K562 (cell line): ENCODE data around the gene RHEX. TPM values are rescaled to one million over a fixed set of nuclear protein-coding genes. Genes with fewer than 3 reads are reported as not detected.

ENCODE experiments used
- ATAC-seq: fragments of 200-7000 bp; cut with Tn5 transposase; 3 replicates; pipeline ENCODE4 v1.9.1; 2020; ENCODE audit warnings: moderate library complexity
- BruUV-seq: library from RNA; stranded (reverse); fragments of 400-500 nt; replicated peaks from 2 replicates; lab custom pipeline; 2021; lab: Mats Ljungman, UMichigan
- CTCF ChIA-PET: fragments of 300-600 bp; formaldehyde crosslinking; extraction: SDS; loops from one replicate; lab custom pipeline; 2021; ENCODE audit warnings: low intra/inter-chr PET ratio; lab: Yijun Ruan, JAX
- POLR2A ChIA-PET: fragments of 300-600, 350-650 bp; sonication (Branson Sonifier 250); formaldehyde crosslinking; extraction: SDS; loops from one replicate; lab custom pipeline; 2021; ENCODE audit warnings: antibody characterized with exemption, inconsistent platforms; lab: Yijun Ruan, JAX
- DNase-seq, 4 experiments: peaks; one replicate each; pipeline versions ENCODE4 v3.0.0 to v3.0.0-alpha.2; 2011 to 2018; ENCODE audit warnings: low spot score in 3 of 4, mixed read lengths in 3 of 4; ENCODE audit errors: extremely low read depth in 1 of 4
- FAIRE-seq: peaks from 2 replicates; lab custom pipeline; 2011; peaks lifted over from hg19 to GRCh38; lab: Jason Lieb, UNC
- H2AFZ ChIP-seq: 2 replicates; pipeline ENCODE4 v1.6.0; 2011; ENCODE audit warnings: low read depth, low read length, control low read depth, inconsistent platforms
- H3K27ac ChIP-seq: fragments of 200-600 bp; 3 replicates; pipeline ENCODE4 v1.8.0; 2011; ENCODE audit warnings: low read depth, mild to moderate bottlenecking, control low read depth, inconsistent platforms, low read length, moderate library complexity, mixed read lengths; ENCODE audit errors: extremely low read depth
- H3K27me3 ChIP-seq, 2 experiments: fragments of 300-600 bp in 1 of 2; 2 replicates in 1 of 2; 3 replicates in 1 of 2; pipeline versions ENCODE4 v1.6.0 to v1.8.0; 2011; ENCODE audit warnings: inconsistent platforms in 2 of 2, low read length in 2 of 2, mild to moderate bottlenecking in 1 of 2, mixed read lengths in 1 of 2, moderate library complexity in 1 of 2; ENCODE audit not compliant: control insufficient read depth in 2 of 2, insufficient read depth in 2 of 2
- H3K36me3 ChIP-seq: fragments of 300-600 bp; 3 replicates; pipeline ENCODE4 v1.8.0; 2011; ENCODE audit warnings: mild to moderate bottlenecking, low read length, inconsistent platforms; ENCODE audit not compliant: control insufficient read depth, insufficient read depth
- H3K4me1 ChIP-seq, 2 experiments: fragments of 200-600 bp in 1 of 2; replicated peaks in 1 of 2; 2 replicates in 1 of 2; 3 replicates in 1 of 2; pipeline versions ENCODE4 v1.5.1 to v1.8.0; 2011; ENCODE audit warnings: inconsistent platforms in 2 of 2, low read length in 2 of 2, mild to moderate bottlenecking in 1 of 2, mixed read lengths in 1 of 2, moderate library complexity in 1 of 2; ENCODE audit not compliant: control insufficient read depth in 2 of 2, insufficient read depth in 2 of 2
- H3K4me2 ChIP-seq: 2 replicates; pipeline ENCODE4 v1.6.1; 2011; ENCODE audit warnings: low read length, control low read depth, inconsistent platforms, mixed read lengths; ENCODE audit not compliant: insufficient read depth
- H3K4me3 ChIP-seq: fragments of 200-600 bp; sonication (generic), shearing (Covaris generic); 2 replicates; pipeline ENCODE4 v1.5.1; 2016; ENCODE audit warnings: control low read depth, inconsistent platforms
- H3K79me2 ChIP-seq: fragments of 200-600 bp; 3 replicates; pipeline ENCODE4 v1.8.0; 2011; ENCODE audit warnings: low read length, inconsistent platforms; ENCODE audit not compliant: control insufficient read depth, insufficient read depth
- H3K9ac ChIP-seq, 2 experiments: 2 replicates each; pipeline versions ENCODE4 v1.6.0 to v1.6.1; 2011; ENCODE audit warnings: low read depth in 2 of 2, low read length in 2 of 2, control low read depth in 1 of 2, inconsistent platforms in 1 of 2, mild to moderate bottlenecking in 1 of 2, mixed read lengths in 1 of 2; ENCODE audit not compliant: insufficient read depth in 1 of 2
- H3K9me1 ChIP-seq: one replicate; pipeline ENCODE4 v1.6.0; 2011; ENCODE audit warnings: inconsistent platforms, mild to moderate bottlenecking, low read length, moderate library complexity; ENCODE audit not compliant: control insufficient read depth, insufficient read depth
- H3K9me3 ChIP-seq: replicated peaks from 2 replicates; pipeline ENCODE4 v1.5.1; 2011; ENCODE audit warnings: low read depth, low read length, inconsistent platforms; ENCODE audit not compliant: control insufficient read depth, insufficient read depth
- H4K20me1 ChIP-seq: replicated peaks from 2 replicates; pipeline ENCODE4 v1.6.1; 2011; ENCODE audit warnings: low read length, inconsistent platforms, mixed read lengths; ENCODE audit not compliant: control insufficient read depth, insufficient read depth
- CBX2 ChIP-seq: fragments of 200-600 bp; sonication (generic); IDR thresholded peaks from one replicate; pipeline ENCODE4 v1.6.1; 2012; ENCODE audit warnings: mild to moderate bottlenecking, low read length, inconsistent platforms; ENCODE audit not compliant: insufficient read depth, poor library complexity, severe bottlenecking
- CEBPG ChIP-seq, 3 experiments: fragments of 200-800 bp in 1 of 3; sonication (Bioruptor generic) in 1 of 3; sonication (generic) in 1 of 3; formaldehyde crosslinking in 1 of 3; IDR thresholded peaks in 2 of 3; conservative IDR thresholded peaks in 1 of 3; 2 replicates each; pipeline versions ENCODE4 v1.6.1 to v1.8.0; 2016 to 2022; ENCODE audit warnings: missing compliant biosample characterization in 2 of 3, missing genetic modification characterization in 2 of 3, mild to moderate bottlenecking in 1 of 3, missing genetic modification reagents in 1 of 3
- EGR1 ChIP-seq: fragments of 450-650 bp; conservative IDR thresholded peaks from 2 replicates; pipeline ENCODE4 v1.6.1; 2017; ENCODE audit warnings: mild to moderate bottlenecking
- ETV5 ChIP-seq: sonication (generic); formaldehyde crosslinking; IDR thresholded peaks from 2 replicates; pipeline ENCODE4 v1.4.0; 2020; ENCODE audit warnings: low read depth, mild to moderate bottlenecking, missing genetic modification reagents
- JUND ChIP-seq, 2 experiments: IDR thresholded peaks; 2 replicates in 1 of 2; 3 replicates in 1 of 2; pipeline ENCODE4 v1.6.1; 2011; ENCODE audit warnings: borderline replicate concordance in 2 of 2, low read depth in 2 of 2, low read length in 2 of 2, improper control_type of control experiment in 1 of 2, missing biosample characterization in 1 of 2, missing genetic modification characterization in 1 of 2, missing genetic modification reagents in 1 of 2
- TEAD4 ChIP-seq, 2 experiments: sonication (generic) in 1 of 2; formaldehyde crosslinking in 1 of 2; IDR thresholded peaks; 2 replicates each; pipeline versions ENCODE4 v1.6.1 to v1.8.0; 2012 to 2022; ENCODE audit warnings: borderline replicate concordance in 1 of 2, inconsistent platforms in 1 of 2, low read length in 1 of 2, mild to moderate bottlenecking in 1 of 2, missing genetic modification reagents in 1 of 2
- ZNF140 ChIP-seq: fragments of 250-450 bp; sonication (Bioruptor Pico); IDR thresholded peaks from 2 replicates; pipeline ENCODE4 v1.8.0; 2021; ENCODE audit warnings: moderate library complexity, mild to moderate bottlenecking, inconsistent platforms
- ZNF408 ChIP-seq: fragments of 250-450 bp; sonication (Bioruptor Pico); IDR thresholded peaks from 2 replicates; pipeline ENCODE4 v1.4.0; 2020; ENCODE audit warnings: low read depth, mild to moderate bottlenecking, moderate library complexity
- ZNF436 ChIP-seq: fragments of 250-450, 450-650 bp; sonication (Bioruptor Pico); formaldehyde crosslinking; IDR thresholded peaks from 2 replicates; pipeline ENCODE4 v1.7.0; 2020; ENCODE audit warnings: mild to moderate bottlenecking
- ZNF551 ChIP-seq: fragments of 250-450 bp; sonication (Bioruptor Pico); IDR thresholded peaks from 2 replicates; pipeline ENCODE4 v1.5.0; 2021; ENCODE audit warnings: mild to moderate bottlenecking, moderate library complexity
- WGBS: fragments of 100-300 bp; shearing (Covaris generic); methylation state at CpG from one replicate; pipeline ENCODE4 v1.1.6; 2016; ENCODE audit warnings: low coverage, mixed read lengths; ENCODE audit not compliant: insufficient coverage; ENCODE audit errors: missing lambda C conversion rate; 5-methylcytosine and 5-hydroxymethylcytosine counted together
- in situ Hi-C: fragments of 300-500 bp; cut with MboI; formaldehyde crosslinking; loops from 4 replicates; pipeline ENCODE4 v1.15.0; 2018; ENCODE audit warnings: inconsistent platforms, mixed read lengths
- intact Hi-C: fragments of 100-400 bp; cut with micrococcal nuclease; formaldehyde crosslinking; loops from 2 replicates; pipeline ENCODE4 v1.14.2; 2022
- polyA plus RNA-seq, 8 experiments: library from polyadenylated mRNA; depleted of rRNA in 4 of 8; stranded (reverse) in 5 of 8; unstranded in 3 of 8; fragments of >200 nt; fragmentation: Nextera tagmentation in 2 of 8; fragmentation: Illumina TruSeq in 1 of 8; extraction: Ambion mirVana in 2 of 8; extraction: Trizol in 1 of 8; gene quantifications; 2 replicates each; pipeline versions ENCODE4 v1.2.1 to v1.2.3, GENCODE V29; 2011 to 2014; ENCODE audit warnings: inconsistent platforms in 1 of 8, missing spikeins in 1 of 8
- total RNA-seq, 7 experiments: library from RNA; depleted of rRNA in 6 of 7; stranded (reverse); fragments of >200 nt in 6 of 7; fragmentation: Illumina TruSeq in 2 of 7; extraction: Trizol in 2 of 7; gene quantifications; 2 replicates each; pipeline versions ENCODE4 v1.2.1 to v1.2.3, GENCODE V29; 2011 to 2021; ENCODE audit warnings: low replicate concordance in 1 of 7
- TF ChIP-seq, protein P1 (sequence below), 2 experiments: fragments of 250-450 bp in 1 of 2; fragments of 450-650 bp in 1 of 2; sonication (Bioruptor Pico) in 1 of 2; IDR thresholded peaks; 2 replicates each; pipeline versions ENCODE4 v1.6.1 to v1.8.0; 2016 to 2021; ENCODE audit warnings: mild to moderate bottlenecking in 2 of 2, moderate library complexity in 2 of 2, missing compliant biosample characterization in 1 of 2, missing genetic modification characterization in 1 of 2

Gene RHEX
- total and polyA plus RNA-seq, 9 of the 15 experiments (the other 6 are each of a cell fraction or from before 2014, with no cell fraction given): not detected

DNA sequence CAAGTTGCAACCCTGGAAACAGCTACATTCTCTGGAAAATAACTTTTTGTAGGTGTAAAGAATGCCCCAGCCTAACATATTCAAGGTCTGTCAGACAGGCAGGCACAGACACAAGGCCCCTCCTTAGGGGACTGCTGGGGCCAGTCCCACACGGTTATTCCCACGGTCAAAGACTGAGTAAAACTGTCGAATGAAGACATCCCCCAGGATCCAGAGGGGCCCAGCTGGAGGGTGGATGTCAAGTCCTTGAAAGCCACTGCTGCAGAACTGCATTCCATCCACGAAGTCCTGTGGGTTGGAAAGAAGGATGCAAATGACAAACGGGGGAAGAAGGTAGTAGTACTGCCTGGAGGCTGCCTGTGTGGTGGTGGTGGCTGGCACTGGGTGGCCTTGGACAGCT lies 42.9 kb upstream of the RHEX start:
- ChIA-PET CTCF (no interaction called here), POLR2A (no interaction called here)
- peaks cover 9 to 16% of the 10 kb centered on the region in 2 experiments for H3K4me1 ChIP-seq
- H3K9me3 ChIP-seq: no peaks in the 10 kb centered on the region
- H4K20me1 ChIP-seq: no peaks in the 10 kb centered on the region; the same call in none of the 2 replicates
- intact Hi-C loops (no loop called here), in situ Hi-C loops (no loop called here)
- H3K9me1 ChIP-seq: no peaks in the 10 kb centered on the region
- H3K27ac ChIP-seq: no peak overlapping the region
- H3K36me3 ChIP-seq: no peaks in the 10 kb centered on the region
- no peak overlapping the region for H3K4me3 ChIP-seq
- peaks cover 20 to 38% of the 10 kb centered on the region in 2 experiments for H3K27me3 ChIP-seq
- H2AFZ ChIP-seq: no peak overlapping the region
- ATAC-seq (no peak), DNase-seq (no peak), FAIRE-seq (no peak)
- WGBS: 0% methylated on average over 5 of the region's 5 CpGs
- BruUV-seq: no TSS peak
- no peaks in the 10 kb centered on the region for H3K79me2 ChIP-seq
- no peak overlapping the region for H3K9ac ChIP-seq
- TF ChIP-seq TEAD4 (IDR thresholded peaks at IDR 0.05; ENCODE audit: low read length) (no peak), TEAD4 (CRISPR knock-in tag; IDR thresholded peaks at IDR 0.05; ENCODE audit: borderline replicate concordance) (no peak), ZNF551 (CRISPR knock-in tag) (no peak)
- TF ChIP-seq, protein P1, sequence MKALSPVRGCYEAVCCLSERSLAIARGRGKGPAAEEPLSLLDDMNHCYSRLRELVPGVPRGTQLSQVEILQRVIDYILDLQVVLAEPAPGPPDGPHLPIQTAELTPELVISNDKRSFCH (CRISPR knock-in tag; IDR thresholded peaks at IDR 0.05): no peak
- TF ChIP-seq, protein P1 (tag; IDR thresholded peaks at IDR 0.05): no peak
- no peak overlapping the region for H3K4me2 ChIP-seq

DNA sequence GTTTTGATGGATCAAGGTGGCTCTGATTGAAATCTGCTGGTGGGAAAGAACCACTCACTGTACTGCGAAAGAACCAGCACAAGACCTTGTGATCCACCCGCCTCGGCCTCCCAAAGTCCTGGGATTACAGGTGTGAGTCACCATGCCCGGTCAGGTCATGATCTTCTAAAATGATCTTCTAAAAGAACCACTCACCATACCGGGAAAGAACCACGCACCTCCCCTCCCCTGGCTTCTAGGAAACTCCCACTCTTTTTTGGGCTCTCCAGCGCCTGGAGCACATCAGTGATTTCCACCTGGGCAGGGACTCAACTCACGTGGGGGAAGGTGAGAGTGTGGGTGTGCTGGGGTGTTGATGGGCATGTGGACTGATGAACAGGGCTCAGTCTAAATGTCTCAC lies 41.9 kb upstream of the RHEX start:
- 3% methylated on average over 8 of the region's 8 CpGs for WGBS
- ChIA-PET CTCF (no interaction called here), POLR2A (interaction anchor here (0.6 kb wide), 1 partner anchor 20 kb away, joined by 3 read pairs; no protein-coding TSS in a partner anchor)
- Histone ChIP-seq H3K9me1 (no peaks in the 10 kb centered on the region), H3K4me1 (peaks cover 9 to 16% of the 10 kb centered on the region in 2 experiments), H3K36me3 (no peaks in the 10 kb centered on the region), H3K4me3 (no peak overlapping the region), H3K27me3 (peaks cover 18 to 33% of the 10 kb centered on the region in 2 experiments), H2AFZ (no peak overlapping the region), H3K79me2 (no peaks in the 10 kb centered on the region), H3K4me2 (no peak overlapping the region), H3K27ac (no peak overlapping the region), H4K20me1 (no peaks in the 10 kb centered on the region; the same call in 1 of the 2 replicates), H3K9me3 (no peaks in the 10 kb centered on the region), H3K9ac (no peak overlapping the region)
- DNase-seq: peak in 2 of 4 experiments; percentile 26 to 42
- FAIRE-seq: no peak
- in situ Hi-C loops: no loop called here
- ATAC-seq: no peak; the same call in 2 of the 3 replicates
- intact Hi-C loops: no loop called here
- BruUV-seq: no TSS peak
- TF ChIP-seq ZNF436 (CRISPR knock-in tag) (no peak), JUND (IDR thresholded peaks at IDR 0.05; ENCODE audit: borderline replicate concordance, low read depth, low read length) (peak; percentile 37; the same call in 1 of the 2 replicates), JUND (tag; IDR thresholded peaks at IDR 0.05; ENCODE audit: borderline replicate concordance, low read depth, low read length) (no peak), ZNF408 (CRISPR knock-in tag) (no peak), EGR1 (peak; percentile 79), CEBPG (CRISPR knock-in tag; IDR thresholded peaks at IDR 0.05) (0 out of 2 replicates have a peak, but pooled peaks have one; percentile 11), CEBPG (tag; conservative IDR thresholded peaks at IDR 0.05 in 1 of 2, IDR thresholded peaks at IDR 0.05 in 1 of 2) (no peak), ZNF140 (CRISPR knock-in tag) (no peak), CBX2 (no peak), ETV5 (CRISPR knock-in tag) (no peak)
